ENCODE data around the gene SPATA24. TPM values are rescaled to one million over a fixed set of nuclear protein-coding genes. Genes with fewer than 3 reads are reported as not detected.
"Not testable (repeated sequence)": the region's sequence is repeated elsewhere in the genome, so short reads cannot be mapped to it uniquely, and the experiment has no call there.

The SPATA24 gene
- polyA plus RNA-seq, 1 donor from 2014 or later, result 6.7 TPM

GRCh38 chr5:139440416-139440815, 36.5 kb upstream of the SPATA24 start:
- not testable (repeated sequence) for H3K27me3 ChIP-seq (ENCODE audit: insufficient read depth, low read depth, low read length); H3K9me2 ChIP-seq (ENCODE audit: insufficient read depth, low read length); H3F3A ChIP-seq (ENCODE audit: insufficient read depth, low read length, poor library complexity, severe bottlenecking); H3K36me3 ChIP-seq (ENCODE audit: insufficient read depth, low read length); H3K79me2 ChIP-seq (replicated peaks; ENCODE audit: insufficient read depth, low read length); H3K4me2 ChIP-seq (ENCODE audit: low read length); H3K9ac ChIP-seq (ENCODE audit: low read length); H3K27ac ChIP-seq (ENCODE audit: low read length); H3K4me3 ChIP-seq (ENCODE audit: low read length); H4K20me1 ChIP-seq (ENCODE audit: insufficient read depth); H3K9me3 ChIP-seq (ENCODE audit: low read length); H2AFZ ChIP-seq (ENCODE audit: low read depth, low read length)

GRCh38 chr5:139439013-139439903, 35.4 kb upstream of the SPATA24 start, which contains the start of gene DNAJC18:
TSS of gene DNAJC18 (minus strand) at chr5:139439525. CDS start at chr5:139439445, 80 bp downstream.
- Histone ChIP-seq H3K27ac (ENCODE audit: low read length) (peak within 1 kb of the TSS; percentile 89), H3K9ac (ENCODE audit: low read length) (peak within 1 kb of the TSS; percentile 95), H3K9me2 (ENCODE audit: insufficient read depth, low read length) (no peaks in the 10 kb centered on the region), H3K79me2 (replicated peaks; ENCODE audit: insufficient read depth, low read length) (peaks cover 3% of the 10 kb centered on the region), H3K9me3 (ENCODE audit: low read length) (no peaks in the 10 kb centered on the region), H3F3A (ENCODE audit: insufficient read depth, low read length, poor library complexity, severe bottlenecking) (no peaks in the 10 kb centered on the region), H2AFZ (ENCODE audit: low read depth, low read length) (peak within 1 kb of the TSS; percentile 96), H3K36me3 (ENCODE audit: insufficient read depth, low read length) (no peaks in the 10 kb centered on the region), H3K4me3 (ENCODE audit: low read length) (peak within 1 kb of the TSS; percentile 85), H4K20me1 (ENCODE audit: insufficient read depth) (no peaks in the 10 kb centered on the region), H3K27me3 (ENCODE audit: insufficient read depth, low read depth, low read length) (no peaks in the 10 kb centered on the region), H3K4me2 (ENCODE audit: low read length) (peak within 1 kb of the TSS; percentile 98)
- TF ChIP-seq RAD21 (conservative IDR thresholded peaks at IDR 0.05), result peak; percentile 48
- peak; percentile 62 for TF ChIP-seq EP300 (conservative IDR thresholded peaks at IDR 0.05; ENCODE audit: poor library complexity, severe bottlenecking)
- no peak for TF ChIP-seq EZH2 (IDR thresholded peaks at IDR 0.05; ENCODE audit: borderline replicate concordance, insufficient read depth, low read length, poor library complexity, severe bottlenecking)
- no peak for TF ChIP-seq TAF1 (IDR thresholded peaks at IDR 0.05; ENCODE audit: low read depth)
- peak; percentile 69 for TF ChIP-seq REST (IDR thresholded peaks at IDR 0.05; ENCODE audit: borderline replicate concordance)
- peak; percentile 75 for TF ChIP-seq MXI1 (conservative IDR thresholded peaks at IDR 0.05; ENCODE audit: poor library complexity, severe bottlenecking)
- TF ChIP-seq SMC3 (conservative IDR thresholded peaks at IDR 0.05; ENCODE audit: poor library complexity), result peak; percentile 59
- TF ChIP-seq POLR2AphosphoS5 (IDR thresholded peaks at IDR 0.05), result peak; percentile 86
- TF ChIP-seq CTCF (IDR thresholded peaks at IDR 0.05; ENCODE audit: poor library complexity, severe bottlenecking), result peak; percentile 25

Measured in neural cell (in vitro differentiated cells).